ENCODE results near the gene ARL8B. TPM values are rescaled to one million over a fixed set of nuclear protein-coding genes. Genes with fewer than 3 reads are reported as not detected.
A peak's percentile ranks its signal among the peaks of the same experiment; 100 is the strongest.

Gene ARL8B
- total and polyA plus RNA-seq, 9 of the 15 experiments (the other 6 are each of a cell fraction or from before 2014, with no cell fraction given): 28.5 to 99.4 (median 77.2) TPM

DNA sequence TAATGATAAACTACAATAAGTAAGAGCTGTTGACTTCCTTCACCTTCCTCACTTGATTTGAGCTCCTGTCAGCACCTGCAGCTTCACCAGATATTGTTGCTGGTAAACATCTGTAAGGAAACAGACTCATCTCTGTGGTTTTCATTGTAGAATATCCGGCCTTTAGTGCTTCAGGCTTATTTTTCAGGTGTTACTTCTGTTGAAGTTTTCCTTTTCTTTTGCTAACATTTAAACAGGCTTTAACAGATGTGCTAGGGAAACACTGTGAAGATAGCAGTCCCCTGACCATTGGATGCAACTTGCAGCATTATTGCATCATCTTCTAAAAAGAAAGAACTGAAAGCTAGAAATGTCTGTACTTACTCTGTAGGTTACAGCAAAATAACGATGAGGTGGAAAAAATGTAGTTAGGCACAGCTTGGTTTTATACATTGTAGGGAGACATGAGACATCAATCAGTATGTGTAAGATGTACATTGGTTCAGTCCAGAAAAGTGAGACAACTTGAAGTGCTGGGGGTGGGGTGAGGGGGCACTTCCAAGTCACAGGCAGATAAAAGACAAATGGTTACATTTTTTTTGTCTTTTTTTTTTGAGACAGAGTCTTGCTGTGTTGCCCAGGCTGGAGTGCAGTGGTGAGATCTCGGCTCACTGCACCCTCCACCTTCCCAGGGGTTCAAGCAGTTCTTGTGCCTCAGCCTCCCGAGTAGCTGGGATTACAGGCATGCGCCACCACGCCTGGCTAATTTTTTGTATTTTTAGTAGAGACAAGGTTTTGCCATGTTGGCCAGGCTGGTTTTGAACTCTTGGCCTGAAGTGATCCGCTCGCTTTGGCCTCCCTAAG lies 75.6 kb downstream of the ARL8B start (continued):
- TF ChIP-seq, protein P1, sequence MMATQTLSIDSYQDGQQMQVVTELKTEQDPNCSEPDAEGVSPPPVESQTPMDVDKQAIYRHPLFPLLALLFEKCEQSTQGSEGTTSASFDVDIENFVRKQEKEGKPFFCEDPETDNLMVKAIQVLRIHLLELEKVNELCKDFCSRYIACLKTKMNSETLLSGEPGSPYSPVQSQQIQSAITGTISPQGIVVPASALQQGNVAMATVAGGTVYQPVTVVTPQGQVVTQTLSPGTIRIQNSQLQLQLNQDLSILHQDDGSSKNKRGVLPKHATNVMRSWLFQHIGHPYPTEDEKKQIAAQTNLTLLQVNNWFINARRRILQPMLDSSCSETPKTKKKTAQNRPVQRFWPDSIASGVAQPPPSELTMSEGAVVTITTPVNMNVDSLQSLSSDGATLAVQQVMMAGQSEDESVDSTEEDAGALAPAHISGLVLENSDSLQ (IDR thresholded peaks at IDR 0.05): peak; percentile 45; the same call in 1 of the 2 replicates
- TF ChIP-seq, protein P2, sequence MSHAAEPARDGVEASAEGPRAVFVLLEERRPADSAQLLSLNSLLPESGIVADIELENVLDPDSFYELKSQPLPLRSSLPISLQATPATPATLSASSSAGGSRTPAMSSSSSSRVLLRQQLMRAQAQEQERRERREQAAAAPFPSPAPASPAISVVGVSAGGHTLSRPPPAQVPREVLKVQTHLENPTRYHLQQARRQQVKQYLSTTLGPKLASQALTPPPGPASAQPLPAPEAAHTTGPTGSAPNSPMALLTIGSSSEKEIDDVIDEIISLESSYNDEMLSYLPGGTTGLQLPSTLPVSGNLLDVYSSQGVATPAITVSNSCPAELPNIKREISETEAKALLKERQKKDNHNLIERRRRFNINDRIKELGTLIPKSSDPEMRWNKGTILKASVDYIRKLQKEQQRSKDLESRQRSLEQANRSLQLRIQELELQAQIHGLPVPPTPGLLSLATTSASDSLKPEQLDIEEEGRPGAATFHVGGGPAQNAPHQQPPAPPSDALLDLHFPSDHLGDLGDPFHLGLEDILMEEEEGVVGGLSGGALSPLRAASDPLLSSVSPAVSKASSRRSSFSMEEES (CRISPR knock-in tag; IDR thresholded peaks at IDR 0.05): 0 out of 2 replicates have a peak, but pooled peaks have one; percentile 7
- TF ChIP-seq, protein P3, sequence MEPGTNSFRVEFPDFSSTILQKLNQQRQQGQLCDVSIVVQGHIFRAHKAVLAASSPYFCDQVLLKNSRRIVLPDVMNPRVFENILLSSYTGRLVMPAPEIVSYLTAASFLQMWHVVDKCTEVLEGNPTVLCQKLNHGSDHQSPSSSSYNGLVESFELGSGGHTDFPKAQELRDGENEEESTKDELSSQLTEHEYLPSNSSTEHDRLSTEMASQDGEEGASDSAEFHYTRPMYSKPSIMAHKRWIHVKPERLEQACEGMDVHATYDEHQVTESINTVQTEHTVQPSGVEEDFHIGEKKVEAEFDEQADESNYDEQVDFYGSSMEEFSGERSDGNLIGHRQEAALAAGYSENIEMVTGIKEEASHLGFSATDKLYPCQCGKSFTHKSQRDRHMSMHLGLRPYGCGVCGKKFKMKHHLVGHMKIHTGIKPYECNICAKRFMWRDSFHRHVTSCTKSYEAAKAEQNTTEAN (CRISPR knock-in tag; IDR thresholded peaks at IDR 0.05): no peak
- TF ChIP-seq, protein P4, sequence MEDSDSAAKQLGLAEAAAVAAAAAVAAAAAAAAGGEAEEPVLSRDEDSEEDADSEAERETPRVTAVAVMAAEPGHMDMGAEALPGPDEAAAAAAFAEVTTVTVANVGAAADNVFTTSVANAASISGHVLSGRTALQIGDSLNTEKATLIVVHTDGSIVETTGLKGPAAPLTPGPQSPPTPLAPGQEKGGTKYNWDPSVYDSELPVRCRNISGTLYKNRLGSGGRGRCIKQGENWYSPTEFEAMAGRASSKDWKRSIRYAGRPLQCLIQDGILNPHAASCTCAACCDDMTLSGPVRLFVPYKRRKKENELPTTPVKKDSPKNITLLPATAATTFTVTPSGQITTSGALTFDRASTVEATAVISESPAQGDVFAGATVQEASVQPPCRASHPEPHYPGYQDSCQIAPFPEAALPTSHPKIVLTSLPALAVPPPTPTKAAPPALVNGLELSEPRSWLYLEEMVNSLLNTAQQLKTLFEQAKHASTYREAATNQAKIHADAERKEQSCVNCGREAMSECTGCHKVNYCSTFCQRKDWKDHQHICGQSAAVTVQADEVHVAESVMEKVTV (CRISPR knock-in tag; IDR thresholded peaks at IDR 0.05): 0 out of 2 replicates have a peak, but pooled peaks have one; percentile 49
- TF ChIP-seq ZFPM2 (CRISPR knock-in tag; IDR thresholded peaks at IDR 0.05): no peak
- TF ChIP-seq, protein P5, sequence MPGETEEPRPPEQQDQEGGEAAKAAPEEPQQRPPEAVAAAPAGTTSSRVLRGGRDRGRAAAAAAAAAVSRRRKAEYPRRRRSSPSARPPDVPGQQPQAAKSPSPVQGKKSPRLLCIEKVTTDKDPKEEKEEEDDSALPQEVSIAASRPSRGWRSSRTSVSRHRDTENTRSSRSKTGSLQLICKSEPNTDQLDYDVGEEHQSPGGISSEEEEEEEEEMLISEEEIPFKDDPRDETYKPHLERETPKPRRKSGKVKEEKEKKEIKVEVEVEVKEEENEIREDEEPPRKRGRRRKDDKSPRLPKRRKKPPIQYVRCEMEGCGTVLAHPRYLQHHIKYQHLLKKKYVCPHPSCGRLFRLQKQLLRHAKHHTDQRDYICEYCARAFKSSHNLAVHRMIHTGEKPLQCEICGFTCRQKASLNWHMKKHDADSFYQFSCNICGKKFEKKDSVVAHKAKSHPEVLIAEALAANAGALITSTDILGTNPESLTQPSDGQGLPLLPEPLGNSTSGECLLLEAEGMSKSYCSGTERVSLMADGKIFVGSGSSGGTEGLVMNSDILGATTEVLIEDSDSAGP (CRISPR knock-in tag; IDR thresholded peaks at IDR 0.05): no peak
- TF ChIP-seq, protein P6, sequence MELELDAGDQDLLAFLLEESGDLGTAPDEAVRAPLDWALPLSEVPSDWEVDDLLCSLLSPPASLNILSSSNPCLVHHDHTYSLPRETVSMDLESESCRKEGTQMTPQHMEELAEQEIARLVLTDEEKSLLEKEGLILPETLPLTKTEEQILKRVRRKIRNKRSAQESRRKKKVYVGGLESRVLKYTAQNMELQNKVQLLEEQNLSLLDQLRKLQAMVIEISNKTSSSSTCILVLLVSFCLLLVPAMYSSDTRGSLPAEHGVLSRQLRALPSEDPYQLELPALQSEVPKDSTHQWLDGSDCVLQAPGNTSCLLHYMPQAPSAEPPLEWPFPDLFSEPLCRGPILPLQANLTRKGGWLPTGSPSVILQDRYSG (tag; conservative IDR thresholded peaks at IDR 0.05; ENCODE audit: low read depth): no peak; the same call in 1 of the 2 replicates
- TF ChIP-seq RFX1 (IDR thresholded peaks at IDR 0.05): no peak
- no peak for TF ChIP-seq MXI1 (IDR thresholded peaks at IDR 0.05; ENCODE audit: low read depth, low read length)
- no peak for TF ChIP-seq GATAD2B (IDR thresholded peaks at IDR 0.05; ENCODE audit: borderline replicate concordance)
- TF ChIP-seq SAP30 (IDR thresholded peaks at IDR 0.05; ENCODE audit: borderline replicate concordance, insufficient read depth, low read depth, low read length, poor library complexity, severe bottlenecking): no peak
- TF ChIP-seq ZKSCAN1 (IDR thresholded peaks at IDR 0.05; ENCODE audit: low read depth, low read length): no peak
- TF ChIP-seq, protein P7, sequence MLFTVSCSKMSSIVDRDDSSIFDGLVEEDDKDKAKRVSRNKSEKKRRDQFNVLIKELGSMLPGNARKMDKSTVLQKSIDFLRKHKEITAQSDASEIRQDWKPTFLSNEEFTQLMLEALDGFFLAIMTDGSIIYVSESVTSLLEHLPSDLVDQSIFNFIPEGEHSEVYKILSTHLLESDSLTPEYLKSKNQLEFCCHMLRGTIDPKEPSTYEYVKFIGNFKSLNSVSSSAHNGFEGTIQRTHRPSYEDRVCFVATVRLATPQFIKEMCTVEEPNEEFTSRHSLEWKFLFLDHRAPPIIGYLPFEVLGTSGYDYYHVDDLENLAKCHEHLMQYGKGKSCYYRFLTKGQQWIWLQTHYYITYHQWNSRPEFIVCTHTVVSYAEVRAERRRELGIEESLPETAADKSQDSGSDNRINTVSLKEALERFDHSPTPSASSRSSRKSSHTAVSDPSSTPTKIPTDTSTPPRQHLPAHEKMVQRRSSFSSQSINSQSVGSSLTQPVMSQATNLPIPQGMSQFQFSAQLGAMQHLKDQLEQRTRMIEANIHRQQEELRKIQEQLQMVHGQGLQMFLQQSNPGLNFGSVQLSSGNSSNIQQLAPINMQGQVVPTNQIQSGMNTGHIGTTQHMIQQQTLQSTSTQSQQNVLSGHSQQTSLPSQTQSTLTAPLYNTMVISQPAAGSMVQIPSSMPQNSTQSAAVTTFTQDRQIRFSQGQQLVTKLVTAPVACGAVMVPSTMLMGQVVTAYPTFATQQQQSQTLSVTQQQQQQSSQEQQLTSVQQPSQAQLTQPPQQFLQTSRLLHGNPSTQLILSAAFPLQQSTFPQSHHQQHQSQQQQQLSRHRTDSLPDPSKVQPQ (CRISPR knock-in tag; IDR thresholded peaks at IDR 0.05; ENCODE audit: borderline replicate concordance): no peak

Data from K562 (cell line).